NCI-H2227 treated with DMSO at 0.1 percent for 48 hours (cell line): ENCODE results near the gene ECM1.

Experiments
- DNase-seq: peaks from one replicate; lab custom pipeline; 2025; lab: John Stamatoyannopoulos, UW

Gene ECM1

GRCh38 chr1:150507912-150508864, at the start of gene ECM1:
ECM1 (plus strand) TSS chr1:150508109; CDS start chr1:150508210, 101 bp downstream.
- peak; percentile 26 for DNase-seq

- peak; percentile 54 for DNase-seq
Measured at GRCh38 chr1:150464422-150464826, 43.5 kb upstream of the ECM1 start.

GRCh38 chr1:150466964-150467363, 40.9 kb upstream of the ECM1 start:
- DNase-seq: no peak

- DNase-seq: no peak
Measured at GRCh38 chr1:150469291-150469690, 38.6 kb upstream of the ECM1 start.

GRCh38 chr1:150472601-150473200, 35.2 kb upstream of the ECM1 start:
- DNase-seq: no peak

- DNase-seq: no peak
Measured at GRCh38 chr1:150473659-150474058, 34.2 kb upstream of the ECM1 start.

GRCh38 chr1:150474869-150475268, 33.0 kb upstream of the ECM1 start:
- DNase-seq: no peak

GRCh38 chr1:150476754-150477153, 31.2 kb upstream of the ECM1 start:
- no peak for DNase-seq

GRCh38 chr1:150477320-150477719, 30.6 kb upstream of the ECM1 start:
- DNase-seq: no peak

DNA sequence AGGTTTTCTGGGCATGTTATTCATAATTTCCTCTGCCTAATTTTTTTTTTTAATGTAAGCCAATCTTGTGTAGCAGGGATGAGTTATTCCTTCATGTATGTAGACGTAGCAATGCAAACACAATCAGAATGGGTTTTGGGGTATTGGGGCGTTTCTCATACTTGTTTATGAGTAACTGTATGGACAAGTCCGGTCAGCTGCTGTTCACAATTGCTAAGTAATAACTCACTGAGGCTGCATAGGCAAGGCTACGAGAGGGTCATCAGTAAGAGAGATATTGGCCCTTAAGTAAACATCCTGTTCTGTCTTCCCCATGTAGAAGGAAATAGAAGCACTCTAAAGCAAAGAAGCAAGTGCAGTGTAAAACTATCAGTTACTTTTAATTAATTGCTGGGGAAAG, 30.2 kb upstream of the ECM1 start:
- no peak for DNase-seq

GRCh38 chr1:150479370-150479769, 28.5 kb upstream of the ECM1 start:
- DNase-seq: no peak

GRCh38 chr1:150479927-150480352, 28.0 kb upstream of the ECM1 start:
- DNase-seq: no peak

GRCh38 chr1:150484431-150484830, 23.5 kb upstream of the ECM1 start:
- no peak for DNase-seq

- no peak for DNase-seq
Measured at GRCh38 chr1:150484861-150485260, 23.0 kb upstream of the ECM1 start.

- peak; percentile 99 for DNase-seq
Measured at GRCh38 chr1:150486966-150487762, 20.7 kb upstream of the ECM1 start, which contains the start of gene TARS2. TARS2 (plus strand) TSS chr1:150487419; CDS start chr1:150487451, 32 bp downstream.

DNA sequence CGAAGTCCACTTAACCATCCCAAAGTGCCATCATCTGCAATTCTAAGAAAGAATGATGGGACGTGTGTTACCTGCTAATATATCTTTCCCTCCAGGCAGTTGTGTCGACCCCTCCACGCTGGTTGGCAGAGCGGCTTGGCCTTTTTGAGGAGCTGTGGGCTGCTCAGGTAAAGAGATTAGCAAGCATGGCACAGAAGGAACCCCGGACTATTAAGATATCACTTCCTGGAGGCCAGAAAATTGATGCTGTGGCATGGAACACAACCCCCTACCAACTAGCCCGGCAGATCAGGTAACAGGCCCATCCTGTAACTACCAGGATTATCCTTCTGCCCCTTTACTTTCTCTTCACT, 20.2 kb upstream of the ECM1 start:
- DNase-seq: no peak

- DNase-seq: no peak
Measured at GRCh38 chr1:150493175-150493574, 14.7 kb upstream of the ECM1 start.

DNA sequence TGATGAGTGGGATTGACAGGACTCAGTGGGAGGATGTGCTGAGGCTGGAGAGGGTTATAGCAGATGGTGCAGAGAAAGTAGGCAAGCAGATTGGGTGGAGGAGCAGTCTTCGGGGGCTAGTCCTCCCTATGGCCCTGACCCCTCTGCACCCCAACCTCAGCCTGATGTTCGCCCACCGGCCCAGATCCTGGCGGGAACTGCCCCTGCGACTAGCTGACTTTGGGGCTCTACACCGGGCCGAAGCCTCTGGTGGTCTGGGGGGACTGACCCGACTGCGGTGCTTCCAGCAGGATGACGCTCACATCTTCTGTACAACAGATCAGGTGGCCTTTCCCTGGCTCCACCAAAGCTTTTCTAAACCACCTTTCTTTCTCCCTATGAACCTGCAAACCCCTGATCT, 9.6 kb upstream of the ECM1 start:
- no peak for DNase-seq

GRCh38 chr1:150505431-150505830, 2.5 kb upstream of the ECM1 start:
- no peak for DNase-seq

DNA sequence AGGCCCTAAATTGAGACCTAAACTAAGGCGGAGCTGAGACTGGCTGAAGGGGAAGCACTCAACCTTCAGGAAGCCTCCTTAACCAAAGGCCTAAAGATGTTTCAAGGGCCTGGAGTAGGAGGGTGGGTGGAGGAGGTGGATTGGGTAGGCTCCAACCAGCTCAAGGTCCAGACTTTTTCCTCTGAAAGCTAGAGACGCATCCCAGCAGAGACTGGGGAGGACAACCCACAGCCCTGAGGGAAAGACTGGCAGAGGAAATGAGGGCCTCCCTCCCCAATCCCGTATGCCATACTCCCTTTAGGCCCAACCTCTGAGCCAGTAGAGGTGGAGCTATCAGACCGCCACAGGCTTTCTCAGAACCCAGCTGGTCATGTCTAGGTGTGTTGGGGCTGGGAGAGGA, 1.1 kb downstream of the ECM1 start:
- DNase-seq: no peak

DNA sequence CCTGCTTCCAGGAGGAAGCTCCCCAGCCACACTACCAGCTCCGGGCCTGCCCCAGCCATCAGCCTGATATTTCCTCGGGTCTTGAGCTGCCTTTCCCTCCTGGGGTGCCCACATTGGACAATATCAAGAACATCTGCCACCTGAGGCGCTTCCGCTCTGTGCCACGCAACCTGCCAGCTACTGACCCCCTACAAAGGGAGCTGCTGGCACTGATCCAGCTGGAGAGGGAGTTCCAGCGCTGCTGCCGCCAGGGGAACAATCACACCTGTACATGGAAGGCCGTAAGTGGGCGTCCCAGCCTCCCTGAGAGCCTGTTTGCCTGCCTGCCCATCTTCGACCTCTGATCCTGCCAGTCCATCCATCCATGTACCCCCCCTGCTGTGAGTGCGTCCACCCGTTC, 3.6 kb downstream of the ECM1 start:
- DNase-seq: no peak

- DNase-seq: no peak
Measured at GRCh38 chr1:150511985-150512660, 4.2 kb downstream of the ECM1 start.
